ENCODE data around the gene CLVS2. TPM values are rescaled to one million over a fixed set of nuclear protein-coding genes. Genes with fewer than 3 reads are reported as not detected.

CLVS2 gene
- total and polyA plus RNA-seq, 4 experiments from 2014 or later, result not detected

GRCh38 chr6:123007885-123008284 lies 11.8 kb downstream of the CLVS2 start:
- ChIA-PET POLR2A (ENCODE audit: partially characterized antibody) (no interaction called here), CTCF (ENCODE audit: partially characterized antibody) (interaction anchor here (1.4 kb wide), 1 partner anchor 17 kb away, joined by 3 read pairs; no protein-coding TSS in a partner anchor)
- Mint-ChIP-seq H3K27me3 (no peaks in the 10 kb centered on the region), H3K4me1 (no peaks in the 10 kb centered on the region), H3K36me3 (no peaks in the 10 kb centered on the region), H3K4me3 (no peak overlapping the region), H3K9me3 (peaks cover 0 to 3% (median 0%) of the 10 kb centered on the region in 8 donors), H3K27ac (no peak overlapping the region)
- H3K4me3 ChIP-seq (ENCODE audit: low read length in 2 of 2), result no peak overlapping the region
- no peaks in the 10 kb centered on the region for H3K36me3 ChIP-seq (ENCODE audit: insufficient read depth, low read length)
- H3K9me3 ChIP-seq (ENCODE audit: control insufficient read depth in 1 of 2, low read length in 2 of 2), result no peaks in the 10 kb centered on the region
- H3K27me3 ChIP-seq (ENCODE audit: insufficient read depth, low read length), result no peaks in the 10 kb centered on the region
- H3K27ac ChIP-seq (ENCODE audit: low read depth, low read length), result no peak overlapping the region
- H3K4me1 ChIP-seq (ENCODE audit: insufficient read depth, low read length), result no peaks in the 10 kb centered on the region
- intact Hi-C loops (cut with micrococcal nuclease), result no loop called here
- no peak for DNase-seq

- Histone ChIP-seq H3K27me3 (ENCODE audit: insufficient read depth, low read length) (no peaks in the 10 kb centered on the region), H3K4me3 (ENCODE audit: low read length in 2 of 2) (no peak overlapping the region), H3K36me3 (ENCODE audit: insufficient read depth, low read length) (no peaks in the 10 kb centered on the region), H3K9me3 (ENCODE audit: control insufficient read depth in 1 of 2, low read length in 2 of 2) (no peaks in the 10 kb centered on the region), H3K4me1 (ENCODE audit: insufficient read depth, low read length) (no peaks in the 10 kb centered on the region), H3K27ac (ENCODE audit: low read depth, low read length) (no peak overlapping the region)
- ChIA-PET POLR2A (ENCODE audit: partially characterized antibody) (no interaction called here), CTCF (ENCODE audit: partially characterized antibody) (no interaction called here)
- no peak for DNase-seq
- H3K36me3 Mint-ChIP-seq, result no peaks in the 10 kb centered on the region
- no peaks in the 10 kb centered on the region for H3K4me1 Mint-ChIP-seq
- no peak overlapping the region for H3K4me3 Mint-ChIP-seq
- peaks cover 0 to 3% (median 0%) of the 10 kb centered on the region in 8 donors for H3K9me3 Mint-ChIP-seq
- H3K27ac Mint-ChIP-seq, result no peak overlapping the region
- no peaks in the 10 kb centered on the region for H3K27me3 Mint-ChIP-seq
- intact Hi-C loops (cut with micrococcal nuclease), result no loop called here
Measured at GRCh38 chr6:123009059-123009458, 13.0 kb downstream of the CLVS2 start.

- ChIA-PET POLR2A (ENCODE audit: partially characterized antibody) (no interaction called here), CTCF (ENCODE audit: partially characterized antibody) (no interaction called here)
- Histone ChIP-seq H3K4me1 (ENCODE audit: insufficient read depth, low read length) (no peaks in the 10 kb centered on the region), H3K36me3 (ENCODE audit: insufficient read depth, low read length) (no peaks in the 10 kb centered on the region), H3K4me3 (ENCODE audit: low read length in 2 of 2) (no peak overlapping the region), H3K27me3 (ENCODE audit: insufficient read depth, low read length) (no peaks in the 10 kb centered on the region), H3K9me3 (ENCODE audit: control insufficient read depth in 1 of 2, low read length in 2 of 2) (no peaks in the 10 kb centered on the region), H3K27ac (ENCODE audit: low read depth, low read length) (no peak overlapping the region)
- H3K27ac Mint-ChIP-seq, result no peak overlapping the region
- peaks cover 0 to 9% (median 0%) of the 10 kb centered on the region in 8 donors for H3K9me3 Mint-ChIP-seq
- H3K27me3 Mint-ChIP-seq, result no peaks in the 10 kb centered on the region
- intact Hi-C loops (cut with micrococcal nuclease), result no loop called here
- no peak overlapping the region for H3K4me3 Mint-ChIP-seq
- DNase-seq, result no peak
- H3K4me1 Mint-ChIP-seq, result no peaks in the 10 kb centered on the region
- H3K36me3 Mint-ChIP-seq, result no peaks in the 10 kb centered on the region
Measured at GRCh38 chr6:123014835-123015234, 18.8 kb downstream of the CLVS2 start.

- H3K27me3 Mint-ChIP-seq, result no peaks in the 10 kb centered on the region
- H3K9me3 ChIP-seq (ENCODE audit: control insufficient read depth in 1 of 2, low read length in 2 of 2), result no peaks in the 10 kb centered on the region
- CTCF ChIA-PET (ENCODE audit: partially characterized antibody), result no interaction called here
- POLR2A ChIA-PET (ENCODE audit: partially characterized antibody), result no interaction called here
- no peak overlapping the region for H3K4me3 Mint-ChIP-seq
- no peak overlapping the region for H3K27ac Mint-ChIP-seq
- H3K27ac ChIP-seq (ENCODE audit: low read depth, low read length), result no peak overlapping the region
- H3K4me3 ChIP-seq (ENCODE audit: low read length in 2 of 2), result no peak overlapping the region
- peaks cover 0 to 9% (median 0%) of the 10 kb centered on the region in 8 donors for H3K9me3 Mint-ChIP-seq
- intact Hi-C loops (cut with micrococcal nuclease), result no loop called here
- no peaks in the 10 kb centered on the region for H3K36me3 ChIP-seq (ENCODE audit: insufficient read depth, low read length)
- H3K36me3 Mint-ChIP-seq, result no peaks in the 10 kb centered on the region
- no peaks in the 10 kb centered on the region for H3K4me1 Mint-ChIP-seq
- no peaks in the 10 kb centered on the region for H3K4me1 ChIP-seq (ENCODE audit: insufficient read depth, low read length)
- no peak for DNase-seq
- H3K27me3 ChIP-seq (ENCODE audit: insufficient read depth, low read length), result no peaks in the 10 kb centered on the region
Measured at GRCh38 chr6:123016431-123017103, 20.5 kb downstream of the CLVS2 start.

- Histone ChIP-seq H3K27ac (ENCODE audit: low read depth, low read length) (no peak overlapping the region), H3K36me3 (ENCODE audit: insufficient read depth, low read length) (no peaks in the 10 kb centered on the region), H3K9me3 (ENCODE audit: control insufficient read depth in 1 of 2, low read length in 2 of 2) (no peaks in the 10 kb centered on the region), H3K27me3 (ENCODE audit: insufficient read depth, low read length) (no peaks in the 10 kb centered on the region), H3K4me3 (ENCODE audit: low read length in 2 of 2) (no peak overlapping the region), H3K4me1 (ENCODE audit: insufficient read depth, low read length) (no peaks in the 10 kb centered on the region)
- no peaks in the 10 kb centered on the region for H3K4me1 Mint-ChIP-seq
- H3K4me3 Mint-ChIP-seq, result no peak overlapping the region
- intact Hi-C loops (cut with micrococcal nuclease), result no loop called here
- H3K9me3 Mint-ChIP-seq, result peaks cover 0 to 9% (median 0%) of the 10 kb centered on the region in 8 donors
- CTCF ChIA-PET (ENCODE audit: partially characterized antibody), result no interaction called here
- no peak overlapping the region for H3K27ac Mint-ChIP-seq
- H3K27me3 Mint-ChIP-seq, result no peaks in the 10 kb centered on the region
- H3K36me3 Mint-ChIP-seq, result no peaks in the 10 kb centered on the region
- no peak for DNase-seq
- POLR2A ChIA-PET (ENCODE audit: partially characterized antibody), result no interaction called here
Measured at GRCh38 chr6:123017104-123017682, 21.2 kb downstream of the CLVS2 start.

- intact Hi-C loops (cut with micrococcal nuclease), result no loop called here
- no peak overlapping the region for H3K27ac ChIP-seq (ENCODE audit: low read depth, low read length)
- no peak for DNase-seq
- H3K4me3 ChIP-seq (ENCODE audit: low read length in 2 of 2), result no peak overlapping the region
- ChIA-PET CTCF (ENCODE audit: partially characterized antibody) (no interaction called here), POLR2A (ENCODE audit: partially characterized antibody) (no interaction called here)
- Mint-ChIP-seq H3K4me3 (no peak overlapping the region), H3K27me3 (no peaks in the 10 kb centered on the region), H3K27ac (no peak overlapping the region), H3K4me1 (no peaks in the 10 kb centered on the region), H3K9me3 (peaks cover 0 to 3% (median 0%) of the 10 kb centered on the region in 8 donors), H3K36me3 (no peaks in the 10 kb centered on the region)
- H3K9me3 ChIP-seq (ENCODE audit: control insufficient read depth in 1 of 2, low read length in 2 of 2), result no peaks in the 10 kb centered on the region
- H3K27me3 ChIP-seq (ENCODE audit: insufficient read depth, low read length), result no peaks in the 10 kb centered on the region
- H3K36me3 ChIP-seq (ENCODE audit: insufficient read depth, low read length), result no peaks in the 10 kb centered on the region
- no peaks in the 10 kb centered on the region for H3K4me1 ChIP-seq (ENCODE audit: insufficient read depth, low read length)
Measured at GRCh38 chr6:123022975-123023374, 26.9 kb downstream of the CLVS2 start.

GRCh38 chr6:123024976-123025375 lies 28.9 kb downstream of the CLVS2 start:
- no peaks in the 10 kb centered on the region for H3K9me3 ChIP-seq (ENCODE audit: control insufficient read depth in 1 of 2, low read length in 2 of 2)
- Mint-ChIP-seq H3K27ac (no peak overlapping the region), H3K36me3 (no peaks in the 10 kb centered on the region), H3K9me3 (peaks cover 0 to 5% (median 0%) of the 10 kb centered on the region in 8 donors), H3K27me3 (no peaks in the 10 kb centered on the region), H3K4me1 (no peaks in the 10 kb centered on the region), H3K4me3 (no peak overlapping the region)
- ChIA-PET CTCF (ENCODE audit: partially characterized antibody) (no interaction called here), POLR2A (ENCODE audit: partially characterized antibody) (no interaction called here)
- H3K27ac ChIP-seq (ENCODE audit: low read depth, low read length), result no peak overlapping the region
- no peaks in the 10 kb centered on the region for H3K27me3 ChIP-seq (ENCODE audit: insufficient read depth, low read length)
- H3K4me3 ChIP-seq (ENCODE audit: low read length in 2 of 2), result no peak overlapping the region
- H3K36me3 ChIP-seq (ENCODE audit: insufficient read depth, low read length), result no peaks in the 10 kb centered on the region
- intact Hi-C loops (cut with micrococcal nuclease), result no loop called here
- DNase-seq, result no peak
- no peaks in the 10 kb centered on the region for H3K4me1 ChIP-seq (ENCODE audit: insufficient read depth, low read length)
